WTC11 (cell line): ENCODE data around the gene CRTC2. TPM values are rescaled to one million over a fixed set of nuclear protein-coding genes. Genes with fewer than 3 reads are reported as not detected.

Experiments
- ATAC-seq: fragments of 200-7000 bp; cut with Tn5 transposase; 2 replicates; pipeline ENCODE4 v1.10.0; 2021; ENCODE audit warnings: mild to moderate bottlenecking, moderate library complexity
- CTCF ChIA-PET: fragments of 300-600 bp; sonication (Branson Sonifier 250); formaldehyde crosslinking; loops from one replicate; lab custom pipeline; 2021; ENCODE audit warnings: antibody characterized with exemption; lab: Charles Lee
- POLR2A ChIA-PET: fragments of 350-600 bp; sonication (Branson Sonifier 250); formaldehyde crosslinking; loops from one replicate; lab custom pipeline; 2021; ENCODE audit warnings: antibody characterized with exemption; lab: Charles Lee
- DNase-seq: peaks from one replicate; pipeline ENCODE4 v3.0.0; 2021; ENCODE audit warnings: low spot score
- H3K27ac Mint-ChIP-seq: 2 replicates; pipeline ENCODE4 v1.8.0; 2021; ENCODE audit warnings: mixed read lengths
- H3K27me3 Mint-ChIP-seq: 2 replicates; pipeline ENCODE4 v1.8.0; 2021; ENCODE audit warnings: low read depth, mild to moderate bottlenecking, moderate library complexity, mixed read lengths
- H3K36me3 Mint-ChIP-seq: 2 replicates; pipeline ENCODE4 v1.8.0; 2021; ENCODE audit warnings: mixed read lengths
- H3K4me1 Mint-ChIP-seq: 2 replicates; pipeline ENCODE4 v1.8.0; 2022; ENCODE audit warnings: mixed read lengths
- H3K4me3 Mint-ChIP-seq: 2 replicates; pipeline ENCODE4 v1.8.0; 2021; ENCODE audit warnings: mild to moderate bottlenecking, moderate library complexity, mixed read lengths
- H3K9me3 Mint-ChIP-seq: 2 replicates; pipeline ENCODE4 v1.8.0; 2021; ENCODE audit warnings: mixed read lengths
- ESRRA ChIP-seq: sonication (generic); formaldehyde crosslinking; IDR thresholded peaks from 2 replicates; pipeline ENCODE4 v1.8.1; 2022; ENCODE audit warnings: mild to moderate bottlenecking, missing genetic modification reagents, borderline replicate concordance
- GTF2I ChIP-seq: fragments of 250-450 bp; sonication (Bioruptor Pico); conservative IDR thresholded peaks from 2 replicates; pipeline ENCODE4 v1.4.0; 2021; ENCODE audit warnings: mild to moderate bottlenecking
- HMGA2 ChIP-seq: fragments of 250-450 bp; sonication (Bioruptor Pico); IDR thresholded peaks from 2 replicates; pipeline ENCODE4 v1.4.0; 2021; ENCODE audit warnings: mild to moderate bottlenecking, moderate library complexity
- JUN ChIP-seq: sonication (generic); formaldehyde crosslinking; IDR thresholded peaks from 2 replicates; pipeline ENCODE4 v1.8.0; 2023; ENCODE audit warnings: mild to moderate bottlenecking, missing genetic modification reagents
- NR1H2 ChIP-seq: sonication (generic); formaldehyde crosslinking; IDR thresholded peaks from 2 replicates; pipeline ENCODE4 v1.9.0; 2021; ENCODE audit warnings: mild to moderate bottlenecking, moderate library complexity, missing genetic modification reagents
- RELA ChIP-seq: sonication (generic); formaldehyde crosslinking; IDR thresholded peaks from 2 replicates; pipeline ENCODE4 v1.8.1; 2022; ENCODE audit warnings: missing genetic modification reagents, mild to moderate bottlenecking, borderline replicate concordance
- RORB ChIP-seq: fragments of 250-450 bp; sonication (Bioruptor Pico); IDR thresholded peaks from 2 replicates; pipeline ENCODE4 v1.9.0; 2021; ENCODE audit warnings: mild to moderate bottlenecking
- SP1 ChIP-seq: sonication (generic); formaldehyde crosslinking; conservative IDR thresholded peaks from 2 replicates; pipeline ENCODE4 v1.8.1; 2022; ENCODE audit warnings: missing genetic modification reagents
- ZNF416 ChIP-seq: fragments of 250-450 bp; sonication (Bioruptor Pico); IDR thresholded peaks from 2 replicates; pipeline ENCODE4 v1.9.0; 2021; ENCODE audit warnings: mild to moderate bottlenecking, inconsistent platforms
- ZNF423 ChIP-seq: fragments of 250-450 bp; sonication (Bioruptor Pico); IDR thresholded peaks from 2 replicates; pipeline ENCODE4 v2.1.2; 2022; ENCODE audit warnings: mild to moderate bottlenecking, moderate library complexity
- ZNF671 ChIP-seq: fragments of 250-450 bp; sonication (Bioruptor Pico); IDR thresholded peaks from 2 replicates; pipeline ENCODE4 v1.8.0; 2021; ENCODE audit warnings: mild to moderate bottlenecking
- total RNA-seq: library from RNA; stranded (reverse); gene quantifications from 3 replicates; pipeline ENCODE4 v1.2.3, GENCODE V29; 2021
- TF ChIP-seq, protein P1 (sequence below): fragments of 250-450 bp; sonication (Bioruptor Pico); IDR thresholded peaks from 2 replicates; pipeline ENCODE4 v1.9.0; 2021; ENCODE audit warnings: mild to moderate bottlenecking, borderline replicate concordance
- TF ChIP-seq, protein P2 (sequence below): sonication (generic); formaldehyde crosslinking; IDR thresholded peaks from 2 replicates; pipeline ENCODE4 v1.8.0; 2022; ENCODE audit warnings: mild to moderate bottlenecking, missing genetic modification reagents
- TF ChIP-seq, protein P3 (sequence below): sonication (generic); formaldehyde crosslinking; IDR thresholded peaks from 2 replicates; pipeline ENCODE4 v1.8.1; 2022; ENCODE audit warnings: missing genetic modification reagents, borderline replicate concordance
- TF ChIP-seq, protein P4 (sequence below): sonication (generic); formaldehyde crosslinking; IDR thresholded peaks from 2 replicates; pipeline ENCODE4 v1.8.0; 2022; ENCODE audit warnings: missing genetic modification reagents

Gene CRTC2
- total RNA-seq, 1 experiment from 2014 or later, result 43.7 TPM

DNA sequence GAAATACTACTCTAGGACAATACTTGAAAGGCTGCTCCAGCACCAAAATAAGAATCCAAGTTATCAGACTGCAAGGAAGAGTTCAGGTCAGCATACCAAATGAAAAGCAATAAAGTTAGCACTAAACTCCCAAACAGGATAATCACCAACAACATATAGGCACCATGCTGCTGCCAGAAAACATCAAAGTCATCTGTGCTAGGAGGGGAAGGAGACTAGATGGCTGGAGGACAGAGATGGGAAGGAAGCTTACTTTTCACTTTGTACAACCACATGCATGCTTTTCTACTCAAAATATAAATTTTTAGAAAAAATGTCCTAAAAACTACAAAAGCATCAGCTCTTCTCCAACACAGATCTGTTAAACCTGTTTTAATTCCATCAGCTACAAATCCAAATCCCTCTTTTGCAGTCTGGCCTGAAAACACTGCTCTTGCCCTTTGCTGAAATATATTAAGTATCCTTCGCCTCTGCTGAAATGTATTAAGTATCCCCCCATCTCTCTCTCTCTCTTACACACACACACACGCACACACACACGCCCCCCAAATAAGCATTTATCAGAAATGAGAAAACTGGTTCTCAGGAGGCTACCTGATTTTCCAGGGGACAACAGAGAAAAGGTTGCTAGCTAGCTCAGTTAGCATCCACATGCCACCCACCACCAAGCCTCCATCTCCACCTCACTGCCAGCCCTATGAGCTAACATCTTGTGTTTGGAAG is 37.2 kb downstream of the CRTC2 start:
- no peak for DNase-seq
- Mint-ChIP-seq H3K4me3 (peak overlapping the region; percentile 93), H3K27ac (peak overlapping the region; percentile 85), H3K9me3 (no peaks in the 10 kb centered on the region), H3K4me1 (peaks cover 26% of the 10 kb centered on the region), H3K27me3 (no peaks in the 10 kb centered on the region), H3K36me3 (peaks cover 1% of the 10 kb centered on the region; the same call in 1 of the 2 replicates)
- no peak for ATAC-seq
- ChIA-PET POLR2A (interaction anchor here (1.0 to 2.3 kb wide), 2 partner anchors 46 to 69 kb away, joined by 3 to 9 read pairs; partner anchors contain the start of gene CREB3L4), CTCF (interaction anchor here (0.9 to 3.1 kb wide), 5 partner anchors 26 to 123 kb away, joined by 4 to 24 read pairs (median 4); partner anchors contain the start of genes CREB3L4, DENND4B and RAB13)
- TF ChIP-seq, protein P1, sequence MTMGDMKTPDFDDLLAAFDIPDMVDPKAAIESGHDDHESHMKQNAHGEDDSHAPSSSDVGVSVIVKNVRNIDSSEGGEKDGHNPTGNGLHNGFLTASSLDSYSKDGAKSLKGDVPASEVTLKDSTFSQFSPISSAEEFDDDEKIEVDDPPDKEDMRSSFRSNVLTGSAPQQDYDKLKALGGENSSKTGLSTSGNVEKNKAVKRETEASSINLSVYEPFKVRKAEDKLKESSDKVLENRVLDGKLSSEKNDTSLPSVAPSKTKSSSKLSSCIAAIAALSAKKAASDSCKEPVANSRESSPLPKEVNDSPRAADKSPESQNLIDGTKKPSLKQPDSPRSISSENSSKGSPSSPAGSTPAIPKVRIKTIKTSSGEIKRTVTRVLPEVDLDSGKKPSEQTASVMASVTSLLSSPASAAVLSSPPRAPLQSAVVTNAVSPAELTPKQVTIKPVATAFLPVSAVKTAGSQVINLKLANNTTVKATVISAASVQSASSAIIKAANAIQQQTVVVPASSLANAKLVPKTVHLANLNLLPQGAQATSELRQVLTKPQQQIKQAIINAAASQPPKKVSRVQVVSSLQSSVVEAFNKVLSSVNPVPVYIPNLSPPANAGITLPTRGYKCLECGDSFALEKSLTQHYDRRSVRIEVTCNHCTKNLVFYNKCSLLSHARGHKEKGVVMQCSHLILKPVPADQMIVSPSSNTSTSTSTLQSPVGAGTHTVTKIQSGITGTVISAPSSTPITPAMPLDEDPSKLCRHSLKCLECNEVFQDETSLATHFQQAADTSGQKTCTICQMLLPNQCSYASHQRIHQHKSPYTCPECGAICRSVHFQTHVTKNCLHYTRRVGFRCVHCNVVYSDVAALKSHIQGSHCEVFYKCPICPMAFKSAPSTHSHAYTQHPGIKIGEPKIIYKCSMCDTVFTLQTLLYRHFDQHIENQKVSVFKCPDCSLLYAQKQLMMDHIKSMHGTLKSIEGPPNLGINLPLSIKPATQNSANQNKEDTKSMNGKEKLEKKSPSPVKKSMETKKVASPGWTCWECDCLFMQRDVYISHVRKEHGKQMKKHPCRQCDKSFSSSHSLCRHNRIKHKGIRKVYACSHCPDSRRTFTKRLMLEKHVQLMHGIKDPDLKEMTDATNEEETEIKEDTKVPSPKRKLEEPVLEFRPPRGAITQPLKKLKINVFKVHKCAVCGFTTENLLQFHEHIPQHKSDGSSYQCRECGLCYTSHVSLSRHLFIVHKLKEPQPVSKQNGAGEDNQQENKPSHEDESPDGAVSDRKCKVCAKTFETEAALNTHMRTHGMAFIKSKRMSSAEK (CRISPR knock-in tag), result no peak
- TF ChIP-seq, protein P2, sequence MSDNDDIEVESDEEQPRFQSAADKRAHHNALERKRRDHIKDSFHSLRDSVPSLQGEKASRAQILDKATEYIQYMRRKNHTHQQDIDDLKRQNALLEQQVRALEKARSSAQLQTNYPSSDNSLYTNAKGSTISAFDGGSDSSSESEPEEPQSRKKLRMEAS, result peak; percentile 28; the same call in 1 of the 2 replicates

DNA sequence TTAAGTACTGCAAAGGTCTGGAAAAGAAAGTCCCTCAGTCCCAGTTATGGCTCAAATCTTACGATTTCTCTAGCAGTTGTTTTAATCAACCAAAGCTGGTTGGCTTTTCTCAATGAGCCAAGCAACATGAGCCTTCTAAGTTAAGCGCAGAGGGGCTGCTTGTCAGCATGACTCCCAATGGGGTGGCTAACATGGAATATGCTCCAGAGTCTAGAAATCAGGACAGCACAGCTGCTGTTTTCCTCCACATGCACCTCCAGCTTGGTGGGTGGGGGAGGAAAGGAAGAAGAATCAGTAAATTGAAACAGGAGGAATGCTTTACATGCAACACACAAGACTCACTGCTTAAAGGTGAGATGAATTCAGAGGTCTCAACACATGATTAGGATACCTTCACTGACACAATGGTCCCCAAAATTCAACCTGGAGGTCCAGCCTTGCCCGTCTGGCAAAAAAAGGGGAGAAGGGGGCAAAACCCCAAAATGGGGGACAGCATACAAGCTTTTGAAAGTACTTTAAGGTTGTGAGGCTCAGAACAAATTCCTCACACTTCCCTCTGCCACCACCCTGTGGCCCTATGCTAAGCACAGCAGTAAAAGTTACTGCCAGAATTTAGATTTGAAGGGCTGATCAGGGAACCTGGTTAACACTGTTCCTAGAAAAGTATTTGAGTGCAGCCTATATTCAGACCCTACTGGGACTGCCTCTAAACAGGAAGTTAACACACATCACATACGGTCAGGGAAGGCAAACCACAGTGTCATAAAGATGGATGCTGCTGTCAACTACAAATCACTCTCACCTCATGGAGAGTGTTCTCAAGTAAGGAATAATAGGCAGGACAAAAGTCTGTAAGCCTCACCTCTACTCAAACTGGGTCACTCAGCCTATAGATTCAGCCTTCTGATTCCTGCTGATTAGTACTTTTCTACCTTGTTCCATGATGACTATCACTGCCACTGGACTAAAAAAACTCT is 38.2 kb downstream of the CRTC2 start:
- Mint-ChIP-seq H3K4me1 (peaks cover 26% of the 10 kb centered on the region), H3K36me3 (peaks cover 4% of the 10 kb centered on the region; the same call in 1 of the 2 replicates), H3K4me3 (peak overlapping the region; percentile 93), H3K27me3 (no peaks in the 10 kb centered on the region), H3K27ac (peak overlapping the region; percentile 74), H3K9me3 (no peaks in the 10 kb centered on the region)
- no peak for DNase-seq
- no peak for TF ChIP-seq RORB (CRISPR knock-in tag)
- no peak for TF ChIP-seq ZNF416 (CRISPR knock-in tag)
- no peak for TF ChIP-seq ZNF423
- no peak for TF ChIP-seq ESRRA (CRISPR knock-in tag)
- TF ChIP-seq SP1 (CRISPR knock-in tag), result no peak
- TF ChIP-seq NR1H2 (CRISPR knock-in tag), result no peak
- no peak for TF ChIP-seq GTF2I (CRISPR knock-in tag)
- TF ChIP-seq RELA (CRISPR knock-in tag), result no peak
- no peak for TF ChIP-seq ZNF671 (CRISPR knock-in tag)
- TF ChIP-seq, protein P3, sequence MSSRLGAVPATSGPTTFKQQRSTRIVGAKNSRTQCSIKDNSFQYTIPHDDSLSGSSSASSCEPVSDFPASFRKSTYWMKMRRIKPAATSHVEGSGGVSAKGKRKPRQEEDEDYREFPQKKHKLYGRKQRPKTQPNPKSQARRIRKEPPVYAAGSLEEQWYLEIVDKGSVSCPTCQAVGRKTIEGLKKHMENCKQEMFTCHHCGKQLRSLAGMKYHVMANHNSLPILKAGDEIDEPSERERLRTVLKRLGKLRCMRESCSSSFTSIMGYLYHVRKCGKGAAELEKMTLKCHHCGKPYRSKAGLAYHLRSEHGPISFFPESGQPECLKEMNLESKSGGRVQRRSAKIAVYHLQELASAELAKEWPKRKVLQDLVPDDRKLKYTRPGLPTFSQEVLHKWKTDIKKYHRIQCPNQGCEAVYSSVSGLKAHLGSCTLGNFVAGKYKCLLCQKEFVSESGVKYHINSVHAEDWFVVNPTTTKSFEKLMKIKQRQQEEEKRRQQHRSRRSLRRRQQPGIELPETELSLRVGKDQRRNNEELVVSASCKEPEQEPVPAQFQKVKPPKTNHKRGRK (CRISPR knock-in tag), result no peak
- TF ChIP-seq, protein P4, sequence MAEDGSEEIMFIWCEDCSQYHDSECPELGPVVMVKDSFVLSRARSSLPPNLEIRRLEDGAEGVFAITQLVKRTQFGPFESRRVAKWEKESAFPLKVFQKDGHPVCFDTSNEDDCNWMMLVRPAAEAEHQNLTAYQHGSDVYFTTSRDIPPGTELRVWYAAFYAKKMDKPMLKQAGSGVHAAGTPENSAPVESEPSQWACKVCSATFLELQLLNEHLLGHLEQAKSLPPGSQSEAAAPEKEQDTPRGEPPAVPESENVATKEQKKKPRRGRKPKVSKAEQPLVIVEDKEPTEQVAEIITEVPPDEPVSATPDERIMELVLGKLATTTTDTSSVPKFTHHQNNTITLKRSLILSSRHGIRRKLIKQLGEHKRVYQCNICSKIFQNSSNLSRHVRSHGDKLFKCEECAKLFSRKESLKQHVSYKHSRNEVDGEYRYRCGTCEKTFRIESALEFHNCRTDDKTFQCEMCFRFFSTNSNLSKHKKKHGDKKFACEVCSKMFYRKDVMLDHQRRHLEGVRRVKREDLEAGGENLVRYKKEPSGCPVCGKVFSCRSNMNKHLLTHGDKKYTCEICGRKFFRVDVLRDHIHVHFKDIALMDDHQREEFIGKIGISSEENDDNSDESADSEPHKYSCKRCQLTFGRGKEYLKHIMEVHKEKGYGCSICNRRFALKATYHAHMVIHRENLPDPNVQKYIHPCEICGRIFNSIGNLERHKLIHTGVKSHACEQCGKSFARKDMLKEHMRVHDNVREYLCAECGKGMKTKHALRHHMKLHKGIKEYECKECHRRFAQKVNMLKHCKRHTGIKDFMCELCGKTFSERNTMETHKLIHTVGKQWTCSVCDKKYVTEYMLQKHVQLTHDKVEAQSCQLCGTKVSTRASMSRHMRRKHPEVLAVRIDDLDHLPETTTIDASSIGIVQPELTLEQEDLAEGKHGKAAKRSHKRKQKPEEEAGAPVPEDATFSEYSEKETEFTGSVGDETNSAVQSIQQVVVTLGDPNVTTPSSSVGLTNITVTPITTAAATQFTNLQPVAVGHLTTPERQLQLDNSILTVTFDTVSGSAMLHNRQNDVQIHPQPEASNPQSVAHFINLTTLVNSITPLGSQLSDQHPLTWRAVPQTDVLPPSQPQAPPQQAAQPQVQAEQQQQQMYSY (CRISPR knock-in tag), result no peak
- TF ChIP-seq HMGA2 (CRISPR knock-in tag), result no peak
- no peak for TF ChIP-seq JUN (CRISPR knock-in tag)
- ATAC-seq, result no peak
- ChIA-PET POLR2A (interaction anchor here (1.0 kb wide), 1 partner anchor 70 kb away, joined by 3 read pairs; no protein-coding TSS in a partner anchor), CTCF (interaction anchor here (0.5 to 3.1 kb wide), 5 partner anchors 26 to 188 kb away, joined by 3 to 20 read pairs (median 4); partner anchors contain the start of genes CREB3L4, DENND4B and RAB13)
